Mesenchymal stem cell (in vitro differentiated cells and primary cell): ENCODE measurements around the gene SLC35F6.
"Not testable (repeated sequence)": the region's sequence is repeated elsewhere in the genome, so short reads cannot be mapped to it uniquely, and the experiment has no call there.

ENCODE experiments used
- DNase-seq: peaks from one replicate; pipeline ENCODE4 v3.0.0-alpha.2; 2013
- H2AFZ ChIP-seq: one replicate; pipeline ENCODE4 v1.6.1; 2013; ENCODE audit warnings: low read depth, mild to moderate bottlenecking, control low read depth, inconsistent platforms, low read length, moderate library complexity
- H2AK5ac ChIP-seq: 2 replicates; pipeline ENCODE4 v1.6.1; 2013; ENCODE audit warnings: low read length, moderate library complexity, mild to moderate bottlenecking, inconsistent platforms; ENCODE audit not compliant: severe bottlenecking
- H2BK120ac ChIP-seq: one replicate; pipeline ENCODE4 v1.6.1; 2013; ENCODE audit warnings: low read depth, mild to moderate bottlenecking, inconsistent platforms, low read length, moderate library complexity
- H2BK12ac ChIP-seq, 2 experiments: one replicate each; pipeline ENCODE4 v1.6.1; 2013; ENCODE audit warnings: inconsistent platforms in 2 of 2, low read length in 2 of 2, mild to moderate bottlenecking in 2 of 2, moderate library complexity in 2 of 2, control low read depth in 1 of 2
- H2BK15ac ChIP-seq: one replicate; pipeline ENCODE4 v1.6.1; 2013; ENCODE audit warnings: mild to moderate bottlenecking, low read depth, inconsistent platforms; ENCODE audit not compliant: poor library complexity, severe bottlenecking
- H2BK5ac ChIP-seq: 2 replicates; pipeline ENCODE4 v1.6.1; 2013; ENCODE audit warnings: low read depth, mild to moderate bottlenecking, low read length, control low read depth, inconsistent platforms; ENCODE audit not compliant: poor library complexity, severe bottlenecking
- H3K14ac ChIP-seq, 2 experiments: one replicate each; pipeline ENCODE4 v1.6.1; 2013; ENCODE audit warnings: inconsistent platforms in 2 of 2, low read length in 2 of 2, control low read depth in 1 of 2, mild to moderate bottlenecking in 1 of 2, moderate library complexity in 1 of 2
- H3K18ac ChIP-seq, 2 experiments: one replicate each; pipeline ENCODE4 v1.6.1; 2013; ENCODE audit warnings: inconsistent platforms in 2 of 2, low read length in 2 of 2, control low read depth in 1 of 2, low read depth in 1 of 2, mild to moderate bottlenecking in 1 of 2
- H3K23ac ChIP-seq, 2 experiments: one replicate each; pipeline ENCODE4 v1.6.1; 2013; ENCODE audit warnings: inconsistent platforms in 2 of 2, low read length in 2 of 2, mild to moderate bottlenecking in 2 of 2, moderate library complexity in 2 of 2, control low read depth in 1 of 2
- H3K27ac ChIP-seq: 2 replicates; pipeline ENCODE4 v1.5.1; 2013; ENCODE audit warnings: mild to moderate bottlenecking, moderate library complexity, low read length, control low read depth, inconsistent platforms; ENCODE audit not compliant: poor library complexity, severe bottlenecking
- H3K27me3 ChIP-seq, 2 experiments: 2 replicates each; pipeline versions ENCODE4 v1.6.1 to v1.7.0; 2013; ENCODE audit warnings: low read length in 2 of 2, mild to moderate bottlenecking in 2 of 2, moderate library complexity in 2 of 2, control low read depth in 1 of 2, inconsistent platforms in 1 of 2; ENCODE audit not compliant: control insufficient read depth in 1 of 2, insufficient read depth in 1 of 2
- H3K36me3 ChIP-seq, 2 experiments: 2 replicates each; pipeline versions ENCODE4 v1.6.1 to v1.7.0; 2013; ENCODE audit warnings: low read length in 2 of 2, control low read depth in 1 of 2, inconsistent platforms in 1 of 2, low read depth in 1 of 2, mild to moderate bottlenecking in 1 of 2; ENCODE audit not compliant: insufficient read depth in 2 of 2, control insufficient read depth in 1 of 2
- H3K4ac ChIP-seq, 2 experiments: one replicate each; pipeline ENCODE4 v1.6.1; 2013; ENCODE audit warnings: inconsistent platforms in 2 of 2, low read length in 2 of 2, mild to moderate bottlenecking in 2 of 2, moderate library complexity in 2 of 2, control low read depth in 1 of 2, low read depth in 1 of 2
- H3K4me1 ChIP-seq: 2 replicates; pipeline ENCODE4 v1.6.1; 2013; ENCODE audit warnings: low read depth, low read length, control low read depth; ENCODE audit not compliant: control insufficient read depth, insufficient read depth
- H3K4me2 ChIP-seq: 2 replicates; pipeline ENCODE4 v1.6.1; 2013; ENCODE audit warnings: low read length, mild to moderate bottlenecking, inconsistent platforms; ENCODE audit not compliant: poor library complexity, severe bottlenecking
- H3K4me3 ChIP-seq, 2 experiments: 2 replicates each; pipeline versions ENCODE4 v1.5.1 to v1.7.0; 2013; ENCODE audit warnings: low read length in 2 of 2, mild to moderate bottlenecking in 2 of 2, control low read depth in 1 of 2, low read depth in 1 of 2; ENCODE audit not compliant: insufficient read depth in 1 of 2
- H3K79me1 ChIP-seq: replicated peaks from 2 replicates; pipeline ENCODE4 v1.6.1; 2013; ENCODE audit warnings: mild to moderate bottlenecking, control low read depth, low read length, inconsistent platforms; ENCODE audit not compliant: poor library complexity, severe bottlenecking
- H3K9ac ChIP-seq: 2 replicates; pipeline ENCODE4 v1.7.0; 2013; ENCODE audit warnings: mild to moderate bottlenecking, low read length, moderate library complexity
- H3K9me3 ChIP-seq: 2 replicates; pipeline ENCODE4 v1.7.0; 2013; ENCODE audit warnings: mild to moderate bottlenecking, low read length; ENCODE audit not compliant: control insufficient read depth
- H4K8ac ChIP-seq: one replicate; pipeline ENCODE4 v1.6.1; 2013; ENCODE audit warnings: inconsistent platforms, mild to moderate bottlenecking, low read length, moderate library complexity
- H4K91ac ChIP-seq: one replicate; pipeline ENCODE4 v1.6.1; 2013; ENCODE audit warnings: mild to moderate bottlenecking, low read length, inconsistent platforms
- WGBS: methylation state at CpG from one replicate; pipeline ENCODE4 v1.1.7; 2013; ENCODE audit warnings: mixed read lengths; 5-methylcytosine and 5-hydroxymethylcytosine counted together

SLC35F6 gene

GRCh38 chr2:26757873-26758789 lies 6.0 kb upstream of the SLC35F6 start:
- Histone ChIP-seq H3K4me3 (no peak overlapping the region), H3K4me1 (peaks cover 16% of the 10 kb centered on the region), H3K27me3 (no peaks in the 10 kb centered on the region), H3K23ac (peak overlapping the region in 1 of 2 experiments; percentile 21), H2BK5ac (peak overlapping the region; percentile 88), H3K36me3 (no peaks in the 10 kb centered on the region), H4K8ac (peak overlapping the region; percentile 100), H3K9ac (peak overlapping the region; percentile 52), H3K4me2 (peak overlapping the region; percentile 26), H3K14ac (peak overlapping the region; percentile 11 to 78), H3K79me1 (peaks cover under 1% of the 10 kb centered on the region), H3K4ac (peak overlapping the region; percentile 99), H2BK15ac (peak overlapping the region; percentile 92), H4K91ac (peak overlapping the region; percentile 100), H2BK12ac (peak overlapping the region; percentile 98 to 100), H2AK5ac (peak overlapping the region; percentile 100), H3K27ac (peak overlapping the region; percentile 100), H3K18ac (peak overlapping the region; percentile 99 to 100), H2BK120ac (peak overlapping the region; percentile 99), H3K9me3 (no peaks in the 10 kb centered on the region), H2AFZ (peak overlapping the region; percentile 36)
- DNase-seq, result peak; percentile 97
- WGBS, result 23% methylated on average over 6 of the region's 6 CpGs

- H3K4ac ChIP-seq, result peak overlapping the region; percentile 99
- H2BK12ac ChIP-seq, result peak overlapping the region; percentile 98 to 100
- peak overlapping the region; percentile 100 for H4K8ac ChIP-seq
- H3K4me1 ChIP-seq, result peaks cover 19% of the 10 kb centered on the region
- peak overlapping the region; percentile 99 for H2BK120ac ChIP-seq
- H2BK15ac ChIP-seq, result no peak overlapping the region
- H4K91ac ChIP-seq, result peak overlapping the region; percentile 100
- peak; percentile 61 for DNase-seq
- H3K36me3 ChIP-seq, result no peaks in the 10 kb centered on the region
- no peaks in the 10 kb centered on the region for H3K27me3 ChIP-seq
- no peak overlapping the region for H2AFZ ChIP-seq
- H3K9ac ChIP-seq, result peak overlapping the region; percentile 52
- 38% methylated on average over 7 of the region's 7 CpGs for WGBS
- no peak overlapping the region for H3K23ac ChIP-seq
- H2AK5ac ChIP-seq, result peak overlapping the region; percentile 100
- H3K4me2 ChIP-seq, result no peak overlapping the region
- no peak overlapping the region for H3K14ac ChIP-seq
- peak overlapping the region; percentile 88 for H2BK5ac ChIP-seq
- H3K79me1 ChIP-seq, result peaks cover 3% of the 10 kb centered on the region
- peak overlapping the region; percentile 100 for H3K27ac ChIP-seq
- no peaks in the 10 kb centered on the region for H3K9me3 ChIP-seq
- no peak overlapping the region for H3K4me3 ChIP-seq
- H3K18ac ChIP-seq, result peak overlapping the region; percentile 99 to 100
Observed at GRCh38 chr2:26758790-26759321, 5.2 kb upstream of the SLC35F6 start.

- H2AK5ac ChIP-seq, result peak overlapping the region; percentile 96
- H4K91ac ChIP-seq, result no peak overlapping the region
- H3K9me3 ChIP-seq, result no peaks in the 10 kb centered on the region
- H3K4me2 ChIP-seq, result no peak overlapping the region
- H3K14ac ChIP-seq, result no peak overlapping the region
- no peaks in the 10 kb centered on the region for H3K27me3 ChIP-seq
- no peak overlapping the region for H3K23ac ChIP-seq
- peak overlapping the region in 1 of 2 experiments; percentile 9 for H2BK12ac ChIP-seq
- peak overlapping the region; percentile 86 for H2BK15ac ChIP-seq
- whole genome bisulfite sequencing, result 95% methylated on average over 4 of the region's 5 CpGs
- H3K36me3 ChIP-seq, result no peaks in the 10 kb centered on the region
- no peak overlapping the region for H3K4me3 ChIP-seq
- H4K8ac ChIP-seq, result no peak overlapping the region
- H2BK5ac ChIP-seq, result no peak overlapping the region
- H3K79me1 ChIP-seq, result peaks cover 5% of the 10 kb centered on the region
- H3K9ac ChIP-seq, result no peak overlapping the region
- no peak overlapping the region for H3K18ac ChIP-seq
- H2AFZ ChIP-seq, result no peak overlapping the region
- DNase-seq, result no peak
- H2BK120ac ChIP-seq, result no peak overlapping the region
- H3K27ac ChIP-seq, result no peak overlapping the region
- H3K4ac ChIP-seq, result peak overlapping the region in 1 of 2 experiments; percentile 12
- peaks cover 16% of the 10 kb centered on the region for H3K4me1 ChIP-seq
Observed at GRCh38 chr2:26759845-26760244, 4.2 kb upstream of the SLC35F6 start.

- not testable (repeated sequence) for H3K27me3 ChIP-seq, H4K8ac ChIP-seq, H4K91ac ChIP-seq, H3K18ac ChIP-seq, H3K14ac ChIP-seq, H3K79me1 ChIP-seq, H2AK5ac ChIP-seq, H3K4ac ChIP-seq, H3K36me3 ChIP-seq, H2AFZ ChIP-seq, DNase-seq, H3K4me3 ChIP-seq, H2BK120ac ChIP-seq, H3K4me2 ChIP-seq, H3K27ac ChIP-seq, H3K9ac ChIP-seq, H2BK15ac ChIP-seq, H3K9me3 ChIP-seq, H2BK12ac ChIP-seq, H2BK5ac ChIP-seq, H3K23ac ChIP-seq
- peaks cover 23% of the 10 kb centered on the region for H3K4me1 ChIP-seq
- 94% methylated on average over 10 of the region's 10 CpGs for WGBS
Observed at GRCh38 chr2:26760991-26761390, 3.1 kb upstream of the SLC35F6 start.
